WTC11 (cell line): ENCODE results near the gene ZNF440. TPM values are rescaled to one million over a fixed set of nuclear protein-coding genes. Genes with fewer than 3 reads are reported as not detected.

Source experiments
- ATAC-seq: fragments of 200-7000 bp; cut with Tn5 transposase; 2 replicates; pipeline ENCODE4 v1.10.0; 2021; ENCODE audit warnings: mild to moderate bottlenecking, moderate library complexity
- CTCF ChIA-PET: fragments of 300-600 bp; sonication (Branson Sonifier 250); formaldehyde crosslinking; loops from one replicate; lab custom pipeline; 2021; ENCODE audit warnings: antibody characterized with exemption; lab: Charles Lee
- POLR2A ChIA-PET: fragments of 350-600 bp; sonication (Branson Sonifier 250); formaldehyde crosslinking; loops from one replicate; lab custom pipeline; 2021; ENCODE audit warnings: antibody characterized with exemption; lab: Charles Lee
- DNase-seq: peaks from one replicate; pipeline ENCODE4 v3.0.0; 2021; ENCODE audit warnings: low spot score
- H3K27ac Mint-ChIP-seq: 2 replicates; pipeline ENCODE4 v1.8.0; 2021; ENCODE audit warnings: mixed read lengths
- H3K27me3 Mint-ChIP-seq: 2 replicates; pipeline ENCODE4 v1.8.0; 2021; ENCODE audit warnings: low read depth, mild to moderate bottlenecking, moderate library complexity, mixed read lengths
- H3K36me3 Mint-ChIP-seq: 2 replicates; pipeline ENCODE4 v1.8.0; 2021; ENCODE audit warnings: mixed read lengths
- H3K4me1 Mint-ChIP-seq: 2 replicates; pipeline ENCODE4 v1.8.0; 2022; ENCODE audit warnings: mixed read lengths
- H3K4me3 Mint-ChIP-seq: 2 replicates; pipeline ENCODE4 v1.8.0; 2021; ENCODE audit warnings: mild to moderate bottlenecking, moderate library complexity, mixed read lengths
- H3K9me3 Mint-ChIP-seq: 2 replicates; pipeline ENCODE4 v1.8.0; 2021; ENCODE audit warnings: mixed read lengths
- ATF2 ChIP-seq: sonication (generic); formaldehyde crosslinking; IDR thresholded peaks from 2 replicates; pipeline ENCODE4 v1.8.1; 2022; ENCODE audit warnings: low read depth, missing genetic modification reagents, borderline replicate concordance
- CREB1 ChIP-seq: sonication (generic); formaldehyde crosslinking; IDR thresholded peaks from 2 replicates; pipeline ENCODE4 v1.8.0; 2023; ENCODE audit warnings: mild to moderate bottlenecking, missing genetic modification reagents
- ELF4 ChIP-seq: sonication (generic); formaldehyde crosslinking; IDR thresholded peaks from 2 replicates; pipeline ENCODE4 v1.8.1; 2022; ENCODE audit warnings: low read depth, mild to moderate bottlenecking, moderate library complexity, missing genetic modification reagents
- ERG ChIP-seq: fragments of 250-450 bp; sonication (Bioruptor Pico); IDR thresholded peaks from 2 replicates; pipeline ENCODE4 v1.8.0; 2021; ENCODE audit warnings: mild to moderate bottlenecking
- ETV6 ChIP-seq: sonication (generic); formaldehyde crosslinking; IDR thresholded peaks from 2 replicates; pipeline ENCODE4 v1.8.1; 2022; ENCODE audit warnings: mild to moderate bottlenecking, missing genetic modification reagents
- HMGXB4 ChIP-seq: sonication (generic); formaldehyde crosslinking; IDR thresholded peaks from 2 replicates; pipeline ENCODE4 v1.8.1; 2023; ENCODE audit warnings: mild to moderate bottlenecking, moderate library complexity, missing genetic modification reagents
- JAZF1 ChIP-seq: fragments of 250-450 bp; sonication (Bioruptor Pico); IDR thresholded peaks from 2 replicates; pipeline ENCODE4 v1.9.0; 2021; ENCODE audit warnings: moderate library complexity, mild to moderate bottlenecking, inconsistent platforms
- KAT7 ChIP-seq: sonication (generic); formaldehyde crosslinking; IDR thresholded peaks from 2 replicates; pipeline ENCODE4 v1.8.1; 2023; ENCODE audit warnings: missing genetic modification reagents, mild to moderate bottlenecking, borderline replicate concordance
- NFYB ChIP-seq: sonication (generic); formaldehyde crosslinking; conservative IDR thresholded peaks from 2 replicates; pipeline ENCODE4 v1.8.0; 2022; ENCODE audit warnings: low read depth, missing genetic modification reagents
- PREB ChIP-seq: sonication (generic); formaldehyde crosslinking; IDR thresholded peaks from 2 replicates; pipeline ENCODE4 v1.8.1; 2022; ENCODE audit warnings: mild to moderate bottlenecking, missing genetic modification reagents, moderate library complexity, borderline replicate concordance
- STAT6 ChIP-seq: sonication (generic); formaldehyde crosslinking; conservative IDR thresholded peaks from 2 replicates; pipeline ENCODE4 v1.8.1; 2023; ENCODE audit warnings: mild to moderate bottlenecking, low read depth, missing genetic modification reagents, moderate library complexity
- USF1 ChIP-seq: sonication (generic); formaldehyde crosslinking; IDR thresholded peaks from 2 replicates; pipeline ENCODE4 v1.8.0; 2022; ENCODE audit warnings: mild to moderate bottlenecking, missing genetic modification reagents
- ZNF138 ChIP-seq: sonication (generic); formaldehyde crosslinking; conservative IDR thresholded peaks from 2 replicates; pipeline ENCODE4 v1.8.1; 2022; ENCODE audit warnings: mild to moderate bottlenecking, moderate library complexity, missing genetic modification reagents
- ZNF232 ChIP-seq: sonication (generic); formaldehyde crosslinking; IDR thresholded peaks from 2 replicates; pipeline ENCODE4 v1.8.0; 2022; ENCODE audit warnings: mild to moderate bottlenecking, missing genetic modification reagents
- ZNF263 ChIP-seq: sonication (generic); formaldehyde crosslinking; IDR thresholded peaks from 2 replicates; pipeline ENCODE4 v1.8.1; 2022; ENCODE audit warnings: low read depth, mild to moderate bottlenecking, moderate library complexity, missing genetic modification reagents
- ZNF425 ChIP-seq: fragments of 250-450 bp; sonication (Bioruptor Pico); conservative IDR thresholded peaks from 2 replicates; pipeline ENCODE4 v1.9.0; 2021; ENCODE audit warnings: mild to moderate bottlenecking
- total RNA-seq: library from RNA; stranded (reverse); gene quantifications from 3 replicates; pipeline ENCODE4 v1.2.3, GENCODE V29; 2021

Gene ZNF440
- total RNA-seq, 1 experiment from 2014 or later, result 16.4 TPM

- DNase-seq, result no peak
- Mint-ChIP-seq H3K4me3 (no peak overlapping the region), H3K9me3 (peaks cover 49% of the 10 kb centered on the region), H3K36me3 (peaks cover 34% of the 10 kb centered on the region), H3K4me1 (peaks cover 2% of the 10 kb centered on the region; the same call in 1 of the 2 replicates), H3K27ac (no peak overlapping the region), H3K27me3 (peaks cover 9% of the 10 kb centered on the region)
- CTCF ChIA-PET, result no interaction called here
- POLR2A ChIA-PET, result no interaction called here
- TF ChIP-seq STAT6 (CRISPR knock-in tag), result no peak
- TF ChIP-seq ZNF232 (CRISPR knock-in tag), result no peak
- no peak for TF ChIP-seq KAT7 (CRISPR knock-in tag)
- no peak for TF ChIP-seq HMGXB4 (CRISPR knock-in tag)
- TF ChIP-seq ATF2 (CRISPR knock-in tag), result no peak
- no peak for TF ChIP-seq ZNF138 (CRISPR knock-in tag)
- no peak for TF ChIP-seq USF1 (CRISPR knock-in tag)
- no peak for TF ChIP-seq NFYB (CRISPR knock-in tag)
- no peak for TF ChIP-seq JAZF1
- TF ChIP-seq ELF4 (CRISPR knock-in tag), result no peak
- no peak for TF ChIP-seq ZNF425 (CRISPR knock-in tag)
- TF ChIP-seq ZNF263 (CRISPR knock-in tag), result no peak
- TF ChIP-seq PREB (CRISPR knock-in tag), result no peak
- no peak for TF ChIP-seq ERG (CRISPR knock-in tag)
- TF ChIP-seq ETV6 (CRISPR knock-in tag), result no peak
- TF ChIP-seq CREB1 (CRISPR knock-in tag), result no peak
- TF ChIP-seq, all 79 proteins: peak for 0
- ATAC-seq, result no peak
Measured at GRCh38 chr19:11781295-11782057, 32.6 kb upstream of the ZNF440 start.
